HK-2 (cell line): ENCODE measurements around the gene SEC14L1.
"Not testable (repeated sequence)": the region's sequence is repeated elsewhere in the genome, so short reads cannot be mapped to it uniquely, and the experiment has no call there.

ENCODE experiments used
- DNase-seq: peaks from one replicate; pipeline ENCODE4 v3.0.0-alpha.2; 2018; ENCODE audit not compliant: unreplicated experiment

The SEC14L1 gene

GRCh38 chr17:77141846-77142449 lies 1.2 kb downstream of the SEC14L1 start:
- DNase-seq, result no peak

GRCh38 chr17:77142689-77143088 lies 1.9 kb downstream of the SEC14L1 start:
- DNase-seq, result no peak

GRCh38 chr17:77143306-77143705 lies 2.5 kb downstream of the SEC14L1 start:
- DNase-seq, result no peak

GRCh38 chr17:77144227-77144626 lies 3.5 kb downstream of the SEC14L1 start:
- no peak for DNase-seq

- no peak for DNase-seq
Observed at GRCh38 chr17:77145224-77145611, 4.4 kb downstream of the SEC14L1 start.

- DNase-seq, result peak; percentile 79
Observed at GRCh38 chr17:77145612-77146245, 5.0 kb downstream of the SEC14L1 start.

DNA sequence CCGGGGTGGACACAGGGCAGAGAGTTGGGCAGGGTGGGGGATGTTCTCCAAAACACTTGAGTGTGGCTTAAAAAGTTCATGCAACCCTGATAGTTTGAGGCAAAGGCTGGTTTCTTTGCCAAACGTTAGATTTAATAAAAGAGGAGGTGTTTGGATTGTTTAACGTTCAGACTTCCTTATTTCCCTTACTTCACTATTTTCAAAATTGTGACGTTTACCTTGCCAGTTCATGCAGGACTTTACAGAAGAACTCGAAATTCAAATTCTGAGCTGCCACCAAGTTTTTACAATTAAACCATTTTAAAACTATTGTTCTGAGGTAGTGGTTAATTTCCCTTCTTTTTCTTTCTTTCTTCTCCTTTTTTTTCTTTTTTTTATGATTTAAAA lies 5.5 kb downstream of the SEC14L1 start:
- no peak for DNase-seq

GRCh38 chr17:77146882-77147281 lies 6.1 kb downstream of the SEC14L1 start:
- DNase-seq, result no peak

GRCh38 chr17:77147357-77147801 lies 6.6 kb downstream of the SEC14L1 start:
- no peak for DNase-seq

- no peak for DNase-seq
Observed at GRCh38 chr17:77148077-77148939, 7.5 kb downstream of the SEC14L1 start.

DNA sequence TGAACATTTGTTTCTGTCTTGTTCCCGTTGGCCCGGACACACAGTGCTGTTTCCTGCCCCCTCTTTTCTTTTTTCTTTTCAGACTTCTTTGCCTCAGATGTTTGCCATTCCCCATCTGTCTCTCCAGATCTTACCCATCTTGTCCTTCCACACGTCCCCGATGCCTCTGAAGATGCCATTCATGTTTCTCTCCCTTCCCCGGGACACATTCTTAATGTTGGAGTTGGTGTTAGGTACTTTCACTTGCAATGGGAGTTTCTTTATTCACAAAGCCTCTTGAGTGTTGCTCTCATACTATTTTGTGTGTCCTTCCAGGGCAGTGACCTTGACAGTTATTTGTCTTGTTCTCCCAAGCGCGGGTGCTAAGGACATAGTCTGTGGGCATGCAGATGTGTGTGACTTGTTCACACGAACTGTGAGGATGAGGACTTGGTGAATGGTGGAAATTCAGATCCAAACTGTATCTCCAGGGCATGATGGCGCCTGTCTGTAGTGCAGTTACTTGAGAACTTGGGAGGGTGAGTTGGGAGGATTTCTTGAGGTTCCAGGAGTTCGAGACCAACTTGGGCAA lies 8.3 kb downstream of the SEC14L1 start:
- no peak for DNase-seq

DNA sequence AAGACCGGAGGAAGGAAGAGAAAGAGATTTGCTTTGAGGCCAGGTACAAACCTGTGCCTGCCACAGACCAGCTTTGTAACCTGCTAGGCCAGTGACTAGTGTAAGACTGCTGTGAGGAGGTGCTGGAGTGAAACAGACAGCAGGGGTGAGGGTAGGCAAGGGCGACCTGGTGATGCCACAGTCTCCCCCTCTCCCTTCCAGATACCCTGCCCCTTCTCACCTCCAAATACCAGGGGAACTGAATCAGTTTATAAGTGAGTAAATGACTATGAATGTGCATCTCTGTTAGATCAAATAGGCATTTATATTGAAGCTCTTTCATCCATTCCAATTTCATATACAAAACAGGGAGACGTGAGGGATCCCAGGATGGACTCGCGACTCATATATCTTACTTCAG lies 9.4 kb downstream of the SEC14L1 start:
- no peak for DNase-seq

DNA sequence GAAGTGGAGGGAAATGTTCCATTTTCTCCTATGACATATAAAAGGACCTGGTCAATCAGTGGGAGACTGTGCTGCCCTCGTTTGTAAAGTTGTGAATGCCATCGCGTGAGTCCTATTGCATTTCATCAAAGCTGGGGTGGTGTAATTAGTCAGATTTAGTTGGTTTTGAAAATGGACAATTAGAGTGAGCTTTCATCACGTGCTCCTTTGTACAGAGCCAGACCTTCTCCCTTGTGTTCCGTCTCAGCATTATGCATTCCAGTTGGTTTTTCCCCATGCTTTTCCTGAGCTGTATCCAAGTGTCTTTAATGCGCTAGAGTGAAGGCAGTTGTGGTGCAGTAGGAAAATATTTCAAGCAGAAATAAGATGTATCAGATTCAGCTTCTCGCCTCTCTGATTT lies 10.4 kb downstream of the SEC14L1 start:
- no peak for DNase-seq

DNA sequence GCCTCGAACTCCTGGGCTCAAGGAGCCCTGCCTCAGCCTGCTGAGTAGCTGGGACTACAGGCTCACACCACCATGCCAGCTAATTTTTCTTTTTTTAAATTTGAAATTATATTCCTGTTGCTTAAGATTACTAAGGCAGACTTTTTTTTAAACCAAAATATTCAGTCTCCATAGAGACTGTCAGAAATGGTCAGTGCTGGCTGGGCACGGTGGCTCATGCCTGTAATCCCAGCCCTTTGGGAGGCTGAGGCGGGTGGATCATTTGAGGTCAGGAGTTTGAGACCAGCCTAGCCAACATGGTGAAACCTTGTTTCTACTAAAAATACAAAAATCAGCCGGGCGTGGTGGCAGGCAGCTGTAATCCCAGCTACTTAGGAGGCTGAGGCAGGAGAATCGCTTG lies 11.3 kb downstream of the SEC14L1 start:
- DNase-seq, result not testable (repeated sequence)

- no peak for DNase-seq
Observed at GRCh38 chr17:77153472-77153871, 12.7 kb downstream of the SEC14L1 start.

- DNase-seq, result no peak
Observed at GRCh38 chr17:77153999-77154586, 13.3 kb downstream of the SEC14L1 start.

DNA sequence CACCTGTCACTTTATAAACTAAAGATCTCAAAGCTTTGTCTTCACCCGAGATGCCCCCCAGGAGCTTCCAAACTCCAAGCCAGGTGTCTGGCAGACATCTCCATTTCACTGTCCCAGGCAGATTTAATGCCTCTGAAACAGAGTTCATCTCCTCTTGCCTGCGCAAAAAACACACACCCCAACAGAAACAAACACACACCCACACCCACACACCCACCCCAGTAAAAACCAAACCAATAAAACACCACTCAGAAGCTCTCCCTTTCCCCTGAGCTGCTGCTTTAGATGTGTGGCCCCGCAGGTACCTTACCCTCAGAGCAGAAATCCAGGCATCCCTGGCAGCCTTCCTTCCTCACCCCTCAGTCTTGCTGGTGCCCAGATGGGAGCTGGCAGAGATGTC lies 14.4 kb downstream of the SEC14L1 start:
- DNase-seq, result no peak

DNA sequence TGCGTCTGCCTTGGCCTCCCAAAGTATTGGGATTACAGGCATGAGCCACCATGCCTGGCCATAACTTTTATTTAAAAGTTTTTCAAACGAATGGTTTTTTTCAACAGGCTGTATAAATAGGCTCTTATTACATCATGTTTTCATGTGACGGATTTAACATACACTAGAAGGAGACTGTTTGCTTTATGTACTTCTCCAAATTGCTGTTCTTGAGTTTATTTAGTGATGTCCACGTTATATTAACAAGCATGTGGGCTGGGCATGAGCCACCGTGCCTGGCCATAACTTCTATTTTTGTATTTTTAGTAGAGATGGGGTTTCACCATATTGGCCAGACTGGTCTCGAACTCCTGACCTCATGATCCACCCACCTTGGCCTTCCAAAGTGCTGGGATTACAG lies 17.0 kb downstream of the SEC14L1 start:
- DNase-seq, result not testable (repeated sequence)

GRCh38 chr17:77160091-77160874 lies 19.5 kb downstream of the SEC14L1 start:
- DNase-seq, result no peak

DNA sequence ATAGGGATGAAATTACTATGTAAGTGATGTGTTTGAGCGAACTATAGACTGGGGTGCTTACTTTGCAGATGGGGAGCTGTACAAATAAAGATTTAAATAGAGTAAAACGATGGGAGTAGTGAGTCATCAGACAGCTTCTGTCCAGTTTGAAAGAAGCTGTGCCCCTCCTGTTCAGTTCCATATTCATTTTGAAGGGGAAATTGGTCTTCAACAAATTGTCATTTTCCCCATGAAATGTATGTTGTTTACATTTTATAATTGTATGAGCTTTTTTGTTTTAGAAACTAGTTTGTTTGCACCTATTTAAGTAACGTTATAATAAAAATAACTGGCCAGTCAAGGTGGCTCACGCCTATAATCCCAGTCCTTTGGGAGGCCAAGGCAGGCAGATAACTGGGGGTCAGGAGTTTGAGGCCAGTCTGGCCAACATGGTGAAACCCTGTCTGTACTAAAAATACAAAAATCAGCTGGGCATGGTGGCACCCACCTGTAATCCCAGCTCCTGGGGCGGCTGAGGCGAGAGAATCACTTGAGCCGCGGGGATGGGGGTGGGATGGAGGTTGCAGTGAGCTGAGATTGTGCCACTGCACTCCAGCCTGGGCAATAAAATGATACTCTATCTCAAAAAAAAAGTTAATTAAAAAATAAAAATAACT lies 20.2 kb downstream of the SEC14L1 start:
- DNase-seq, result no peak

- DNase-seq, result no peak
Observed at GRCh38 chr17:77161953-77162352, 21.2 kb downstream of the SEC14L1 start.
